NCI-H82 treated with DMSO at 0.1 percent for 48 hours (cell line): ENCODE measurements around the gene PSPH.
"Not testable (repeated sequence)": the region's sequence is repeated elsewhere in the genome, so short reads cannot be mapped to it uniquely, and the experiment has no call there.

Experiments
- DNase-seq: peaks from one replicate; lab custom pipeline; 2025; ENCODE audit not compliant: unreplicated experiment; lab: John Stamatoyannopoulos, UW

PSPH gene

DNA sequence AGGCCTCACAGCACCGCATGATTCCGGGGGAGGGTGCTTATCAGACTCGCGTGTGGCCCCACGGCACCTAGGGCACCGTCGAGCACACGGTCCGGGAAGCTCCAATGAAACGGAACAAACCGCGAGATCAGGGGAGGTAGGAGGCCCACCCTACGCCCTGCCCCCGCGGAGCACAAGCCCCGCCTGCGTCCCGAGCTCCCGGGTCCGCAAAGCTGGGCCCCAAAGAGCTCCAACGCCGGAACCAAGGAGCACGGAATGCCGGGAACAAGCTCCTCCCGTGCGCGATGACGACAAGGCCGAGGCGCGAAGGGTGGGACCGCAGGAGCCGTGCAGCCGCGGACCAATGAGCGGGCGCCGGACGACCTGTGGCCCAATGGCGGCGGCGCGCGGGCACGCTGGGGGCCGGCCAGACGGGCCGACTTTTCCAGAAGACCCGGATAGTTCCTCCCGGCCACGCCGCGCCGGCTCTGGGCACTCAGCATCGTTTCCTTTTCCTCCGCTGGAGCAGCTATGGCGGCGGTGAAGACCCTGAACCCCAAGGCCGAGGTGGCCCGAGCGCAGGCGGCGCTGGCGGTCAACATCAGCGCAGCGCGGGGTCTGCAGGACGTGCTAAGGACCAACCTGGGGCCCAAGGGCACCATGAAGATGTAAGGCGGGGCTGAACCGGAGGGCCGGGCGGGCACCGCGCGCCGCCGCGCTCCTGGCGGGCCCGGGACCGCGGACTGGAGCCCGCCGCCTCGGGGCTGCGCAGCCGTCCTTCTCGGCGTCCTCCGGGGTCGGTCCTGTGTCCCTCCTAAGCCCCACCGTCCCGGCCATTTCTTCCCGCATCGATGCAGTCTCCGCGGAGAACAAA is at the start of gene PSPH, which contains the start of gene CCT6A:
PSPH (minus strand) TSS at position 106 of the 853 bp plus-strand sequence. CDS start 30,232 bp downstream, outside the sequence.
CCT6A (plus strand) TSS at position 427 of the 853 bp plus-strand sequence; CDS start at position 511, 84 bp downstream.
- DNase-seq = peak; percentile 94

DNA sequence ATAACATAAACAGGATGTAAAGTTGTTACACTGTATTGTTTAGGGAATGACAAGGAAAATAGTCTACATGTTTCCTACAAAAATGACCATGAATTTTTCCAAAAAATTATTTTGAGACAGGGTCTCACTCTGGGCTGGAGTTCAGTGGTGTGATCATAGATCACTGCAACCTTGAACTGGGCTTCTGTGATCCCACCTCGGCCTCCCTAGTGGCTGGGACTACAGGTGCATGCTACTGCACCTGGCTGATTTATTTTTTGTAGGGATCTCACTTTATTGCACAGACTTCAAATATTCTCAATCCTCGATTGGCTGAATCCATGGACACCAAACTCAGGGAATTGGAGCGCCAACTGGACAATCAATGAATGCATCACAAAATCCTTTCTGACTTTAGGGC is 48.4 kb upstream of the PSPH start:
- DNase-seq = no peak

DNA sequence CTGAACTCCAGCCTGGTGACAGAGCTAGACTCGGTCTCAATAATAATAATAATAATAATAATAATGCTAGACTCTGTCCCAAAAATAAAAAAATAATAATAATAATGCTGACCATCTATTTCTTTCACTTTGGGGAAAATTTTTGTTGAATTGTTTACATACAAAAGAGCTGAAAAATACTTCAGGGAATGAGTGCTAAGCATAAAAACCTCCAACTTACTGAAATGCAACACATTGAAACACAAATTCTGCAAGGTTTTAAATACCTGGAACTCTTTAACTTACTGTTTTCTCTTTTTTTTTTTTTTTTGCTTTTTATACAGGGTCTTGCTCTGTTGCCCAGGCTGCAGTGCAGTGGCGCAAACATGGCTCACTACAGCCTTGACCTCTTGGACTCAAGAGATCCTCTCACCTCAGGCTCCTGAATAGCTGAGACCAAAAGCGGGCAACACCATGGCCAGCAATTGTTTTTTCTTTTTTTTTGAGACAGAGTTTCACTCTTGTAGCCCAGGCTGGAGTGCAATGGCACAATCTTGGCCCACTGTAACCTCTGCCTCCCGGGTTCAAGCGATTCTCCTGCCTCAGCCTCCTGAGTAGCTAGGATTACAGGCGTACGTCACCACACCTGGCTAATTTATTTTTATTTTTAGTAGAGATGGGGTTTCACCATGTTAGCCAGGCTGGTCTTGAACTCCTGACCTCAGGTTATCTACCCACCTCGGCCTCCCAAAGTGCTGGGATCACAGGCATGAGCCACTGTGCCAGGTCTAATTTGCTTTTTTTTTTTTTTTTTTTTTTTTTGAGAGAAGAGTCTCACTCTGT is 47.2 kb upstream of the PSPH start:
- DNase-seq = not testable (repeated sequence)

DNA sequence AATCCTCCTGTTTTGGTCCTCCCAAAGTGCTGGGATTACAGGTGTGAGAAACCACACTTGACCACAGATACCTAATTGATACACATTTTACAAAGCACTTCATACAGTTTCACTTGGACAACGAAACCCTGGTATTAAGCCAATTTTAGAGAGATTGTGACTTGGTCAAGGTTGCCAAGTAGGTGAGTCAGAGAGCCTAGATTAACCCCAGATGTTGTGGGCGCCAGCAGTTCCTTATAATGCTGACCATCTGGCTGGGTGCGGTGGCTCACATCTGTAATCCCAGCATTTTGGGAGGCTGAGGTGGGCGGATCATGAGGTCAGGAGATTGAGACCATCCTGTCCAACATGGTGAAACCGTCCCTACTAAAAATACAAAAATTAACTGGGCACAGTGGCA is 46.5 kb upstream of the PSPH start:
- DNase-seq = no peak

DNA sequence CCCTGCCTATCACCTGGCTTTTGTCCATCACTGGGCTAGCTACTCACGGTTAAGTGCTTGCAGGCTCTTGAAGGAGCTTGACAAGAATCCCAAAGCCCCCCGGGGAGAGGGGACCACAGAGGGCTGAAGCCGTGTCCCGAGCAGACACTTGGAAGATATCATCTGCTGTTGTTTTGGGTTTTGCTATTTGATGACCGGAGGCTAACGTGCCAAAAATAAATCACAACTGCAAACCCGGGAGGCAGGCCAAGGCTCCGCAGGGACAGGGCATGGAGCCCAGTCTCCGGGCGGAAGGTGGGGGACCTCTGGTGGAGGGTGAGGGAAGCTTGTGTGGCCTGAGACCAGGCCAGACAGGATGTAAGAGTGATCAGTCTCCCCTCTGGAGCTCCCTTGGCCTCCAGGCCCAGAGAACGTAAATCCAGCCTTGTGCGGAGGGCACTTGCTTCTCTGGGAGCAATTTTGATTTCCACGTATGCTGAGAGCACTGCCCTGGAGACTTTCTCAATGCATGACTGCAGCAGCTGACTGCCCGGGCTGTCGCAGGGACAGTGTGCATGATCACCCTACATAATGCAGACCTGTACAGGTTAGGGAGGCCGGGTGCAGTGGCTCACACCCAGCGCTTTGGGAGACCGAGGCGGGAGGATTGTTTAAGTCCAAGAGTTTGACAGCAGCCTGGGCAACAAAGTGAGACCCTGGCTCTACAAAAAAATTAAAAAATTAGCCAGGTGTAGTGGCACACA is 41.7 kb upstream of the PSPH start, which contains the start of gene PHKG1:
PHKG1 (minus strand) TSS at position 164 of the 743 bp plus-strand sequence. CDS start 4,011 bp downstream, outside the sequence.
- no peak for DNase-seq

DNA sequence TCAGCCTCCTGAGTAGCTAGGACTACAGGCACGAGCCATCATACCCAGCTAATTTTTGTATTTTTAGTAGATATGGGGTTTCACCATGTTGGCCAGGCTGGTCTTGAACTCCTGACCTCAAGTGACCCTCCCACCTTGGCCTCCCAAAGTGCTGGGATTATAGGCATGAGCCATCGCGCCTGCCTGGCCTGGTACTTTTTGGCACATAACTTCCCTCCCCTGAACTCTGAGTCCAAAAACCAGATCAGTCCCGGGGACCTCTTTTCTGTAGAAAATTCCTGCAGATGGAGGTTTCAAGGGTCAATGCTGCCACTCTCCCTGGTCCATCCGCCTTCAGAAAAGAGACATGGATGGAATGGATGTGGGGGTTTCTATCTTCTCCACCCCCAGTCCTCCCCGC is 41.1 kb upstream of the PSPH start:
- DNase-seq = not testable (repeated sequence)

DNA sequence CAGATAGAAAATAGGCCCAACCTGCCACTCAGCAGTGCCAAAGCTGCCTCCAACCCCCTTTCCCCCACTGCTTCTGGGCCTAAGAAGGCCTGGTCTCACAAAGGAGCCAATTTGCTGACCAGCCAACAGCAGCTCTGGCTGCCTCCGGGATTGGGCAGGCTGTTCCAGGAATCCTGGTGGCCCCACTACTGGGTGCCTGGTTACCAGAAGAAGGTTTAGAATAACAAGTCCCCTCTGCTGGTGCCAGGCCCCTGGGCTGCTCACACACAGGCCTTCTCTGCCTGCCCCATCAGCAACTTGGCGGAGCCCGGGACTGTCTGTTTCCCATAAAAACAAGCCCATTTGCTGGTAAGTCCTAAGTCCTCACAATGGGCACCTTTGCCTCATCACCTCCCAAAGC is 40.3 kb upstream of the PSPH start:
- no peak for DNase-seq

DNA sequence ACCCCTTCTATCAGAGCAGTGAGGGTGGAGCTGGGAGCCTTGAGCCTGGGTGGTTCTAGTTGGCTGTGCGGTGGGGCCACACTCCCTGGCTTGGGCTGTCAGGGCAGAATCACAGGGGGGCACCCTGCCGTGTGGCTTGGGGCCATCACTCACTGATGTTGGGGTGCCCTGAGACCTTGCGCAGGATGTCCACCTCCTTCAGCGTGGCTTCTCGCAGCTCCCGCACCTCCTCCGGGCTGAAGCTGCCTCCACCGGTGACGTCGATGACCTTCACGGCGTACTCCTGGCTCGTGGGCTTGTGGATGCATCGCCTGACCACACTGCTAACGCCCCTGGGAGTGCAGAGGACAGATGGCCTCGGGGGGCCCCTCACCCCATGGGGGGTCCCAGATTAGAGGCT is 36.2 kb upstream of the PSPH start:
- no peak for DNase-seq

DNA sequence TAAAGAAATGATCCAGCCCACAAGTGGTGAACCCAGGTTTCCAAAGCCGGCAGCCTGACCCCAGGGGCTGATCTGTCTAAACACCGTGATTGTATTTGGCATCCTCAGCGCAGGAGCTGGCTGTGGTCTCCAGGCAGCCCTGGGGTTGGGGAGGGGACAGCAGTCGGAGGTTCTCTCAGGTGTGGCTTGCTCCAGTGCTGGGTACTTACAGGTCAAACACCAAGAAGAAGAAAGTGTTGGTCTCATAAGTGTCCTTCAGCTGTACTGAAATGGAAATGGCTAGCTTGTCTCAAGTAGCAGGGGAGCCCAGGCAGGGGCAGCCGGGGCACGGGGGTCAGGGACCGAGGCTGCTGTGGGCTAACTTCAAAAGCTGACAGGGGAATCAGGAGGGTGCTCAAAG is 35.5 kb upstream of the PSPH start:
- no peak for DNase-seq

DNA sequence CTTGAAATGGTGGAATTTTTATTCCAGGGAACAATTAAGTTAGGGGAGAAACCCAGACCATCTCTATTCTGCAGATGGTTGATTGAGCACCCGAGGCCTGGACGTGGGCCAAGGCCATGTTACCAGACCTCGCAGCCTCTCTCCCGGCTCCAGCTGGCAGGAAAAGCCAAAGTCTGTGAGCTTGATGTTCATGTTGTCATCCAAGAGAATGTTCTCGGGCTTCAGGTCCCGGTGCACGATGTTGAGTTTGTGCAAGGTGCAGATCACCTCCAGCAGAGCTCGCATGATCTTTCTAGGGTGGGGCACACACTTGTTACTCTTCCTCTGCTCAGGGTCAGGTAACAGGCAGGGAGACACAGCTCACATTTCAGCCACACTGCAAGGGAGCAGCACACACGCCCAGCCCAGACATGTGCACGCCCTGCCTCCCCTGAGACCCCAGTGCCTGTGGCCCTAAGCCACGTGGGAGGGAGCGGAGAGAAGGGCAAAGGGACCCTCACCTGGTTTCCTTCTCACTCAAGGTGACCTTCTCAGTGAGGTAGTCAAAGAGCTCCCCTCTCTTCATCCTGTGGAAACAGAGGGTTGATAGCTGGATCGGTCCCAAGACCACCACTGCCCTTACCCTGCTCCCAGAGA is 32.0 kb upstream of the PSPH start:
- no peak for DNase-seq

DNA sequence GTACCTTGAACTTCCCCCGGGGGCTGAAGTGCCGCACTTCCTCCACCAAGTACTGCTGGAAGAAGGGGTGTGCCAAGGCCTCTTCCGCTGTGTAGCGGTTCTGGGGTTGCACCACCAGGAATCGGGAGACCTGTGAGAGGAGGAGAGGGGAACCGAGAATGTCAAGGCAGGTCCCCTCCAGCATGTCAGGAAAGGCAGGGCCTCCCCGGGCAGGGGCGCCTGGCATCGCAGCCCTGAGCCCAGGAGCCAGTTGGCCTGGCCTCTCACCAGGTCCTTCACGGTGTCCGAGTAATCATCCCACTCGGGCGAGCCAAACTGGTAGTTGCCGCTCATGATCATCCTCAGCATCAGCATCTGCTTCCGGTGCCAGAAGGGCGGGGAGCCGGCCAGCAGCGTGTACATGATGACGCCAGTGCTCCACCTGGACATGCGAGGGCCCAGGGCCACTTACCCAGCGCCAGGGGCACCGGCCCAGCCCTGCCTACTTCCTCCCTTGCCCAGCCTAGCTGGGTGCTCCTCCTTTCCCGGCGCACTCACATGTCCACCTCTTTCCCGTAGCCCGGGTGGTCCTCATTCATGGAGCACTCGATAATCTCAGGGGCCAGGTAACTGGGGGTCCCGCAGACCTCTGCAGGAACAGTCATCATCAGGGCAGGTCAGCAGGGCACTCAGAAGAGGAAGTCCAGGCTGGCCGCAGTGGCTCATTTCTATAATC is 30.5 kb upstream of the PSPH start:
- no peak for DNase-seq

DNA sequence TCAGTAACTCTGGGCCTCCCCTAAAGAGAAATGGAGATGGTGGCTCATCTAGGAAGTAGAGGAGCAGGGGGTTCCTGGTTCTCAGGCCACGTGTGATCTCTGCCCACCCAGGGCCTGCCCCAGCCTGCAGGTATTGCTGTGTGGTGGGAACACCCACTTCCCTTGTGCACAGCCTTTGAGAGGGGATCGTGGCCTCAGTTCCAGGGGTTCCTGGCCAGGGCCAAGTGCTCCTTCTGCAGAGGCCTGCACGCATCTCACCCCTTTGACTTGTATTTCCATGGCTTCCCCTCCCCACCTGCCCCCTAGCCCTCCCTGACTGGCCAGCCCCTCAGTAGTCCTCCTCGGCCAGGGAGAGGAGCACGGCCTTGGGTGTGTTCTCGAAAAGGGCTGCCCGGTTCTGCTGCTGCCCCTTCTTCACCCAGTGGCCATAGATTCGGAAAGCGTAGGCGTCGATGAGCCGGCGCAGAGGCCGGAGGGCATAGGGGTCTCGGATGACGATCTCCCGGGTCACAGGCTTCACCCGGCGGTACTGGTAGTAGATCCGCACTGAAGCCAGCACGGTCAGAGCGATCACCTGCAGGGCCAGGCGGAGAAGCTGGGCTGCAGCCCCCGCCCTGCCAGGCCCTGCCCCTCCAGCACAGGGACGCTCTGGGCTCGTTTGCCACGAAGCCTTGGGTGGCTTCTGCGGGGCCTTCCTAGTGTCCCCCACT is 29.6 kb upstream of the PSPH start:
- not testable (repeated sequence) for DNase-seq

DNA sequence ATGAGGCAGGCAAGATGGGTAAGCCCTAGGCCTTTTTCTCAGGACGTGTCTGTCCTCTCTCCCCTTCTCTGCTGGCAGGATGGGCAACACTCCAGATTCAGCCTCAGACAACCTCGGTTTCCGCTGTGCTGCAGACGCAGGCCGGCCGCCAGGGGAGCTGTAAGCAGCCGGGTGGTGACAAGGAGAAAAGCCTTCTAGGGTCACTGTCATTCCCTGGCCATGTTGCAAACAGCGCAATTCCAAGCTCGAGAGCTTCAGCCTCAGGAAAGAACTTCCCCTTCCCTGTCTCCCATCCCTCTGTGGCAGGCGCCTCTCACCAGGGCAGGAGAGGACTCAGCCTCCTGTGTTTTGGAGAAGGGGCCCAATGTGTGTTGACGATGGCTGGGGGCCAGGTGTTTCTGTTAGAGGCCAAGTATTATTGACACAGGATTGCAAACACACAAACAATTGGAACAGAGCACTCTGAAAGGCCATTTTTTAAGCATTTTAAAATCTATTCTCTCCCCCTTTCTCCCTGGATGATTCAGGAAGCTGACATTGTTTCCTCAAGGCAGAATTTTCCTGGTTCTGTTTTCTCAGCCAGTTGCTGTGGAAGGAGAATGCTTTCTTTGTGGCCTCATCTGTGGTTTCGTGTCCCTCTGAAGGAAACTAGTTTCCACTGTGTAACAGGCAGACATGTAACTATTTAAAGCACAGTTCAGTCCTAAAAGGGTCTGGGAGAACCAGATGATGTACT is 28.4 kb upstream of the PSPH start:
- DNase-seq = no peak

DNA sequence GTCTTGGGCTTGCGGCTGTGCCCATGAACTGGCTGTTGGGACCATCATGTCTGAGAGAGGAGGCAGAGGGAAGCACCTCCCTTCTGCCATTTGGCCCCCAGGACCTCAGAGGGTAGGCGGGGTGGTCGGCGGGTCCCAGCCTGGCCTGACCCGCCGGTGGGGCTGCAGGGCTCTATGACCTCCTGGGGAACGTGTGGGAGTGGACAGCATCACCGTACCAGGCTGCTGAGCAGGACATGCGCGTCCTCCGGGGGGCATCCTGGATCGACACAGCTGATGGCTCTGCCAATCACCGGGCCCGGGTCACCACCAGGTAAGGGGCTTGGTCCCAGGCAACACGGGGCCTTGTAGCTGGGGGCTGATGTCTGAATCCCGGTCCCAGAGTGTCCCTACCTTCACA is 27.0 kb upstream of the PSPH start:
- no peak for DNase-seq

DNA sequence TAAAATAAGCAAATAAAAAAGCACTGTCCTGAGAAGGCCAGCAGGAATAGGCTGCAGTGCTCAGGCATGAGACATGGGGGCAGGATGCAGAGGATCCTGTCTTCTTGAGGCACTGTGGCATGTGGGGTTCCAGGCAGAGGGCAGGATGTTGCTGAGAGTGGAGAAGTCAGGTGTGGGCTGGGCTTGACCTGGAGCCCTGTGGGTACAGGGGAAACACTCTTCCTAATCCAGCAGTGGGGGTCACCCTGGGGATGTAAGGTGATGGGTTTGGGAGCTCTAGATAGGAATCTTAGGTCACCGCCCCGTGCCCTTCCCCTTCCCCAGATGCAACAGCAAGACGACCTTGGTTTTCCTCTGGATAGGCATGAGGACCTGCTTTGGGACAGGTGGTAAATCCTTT is 26.4 kb upstream of the PSPH start:
- DNase-seq = no peak

DNA sequence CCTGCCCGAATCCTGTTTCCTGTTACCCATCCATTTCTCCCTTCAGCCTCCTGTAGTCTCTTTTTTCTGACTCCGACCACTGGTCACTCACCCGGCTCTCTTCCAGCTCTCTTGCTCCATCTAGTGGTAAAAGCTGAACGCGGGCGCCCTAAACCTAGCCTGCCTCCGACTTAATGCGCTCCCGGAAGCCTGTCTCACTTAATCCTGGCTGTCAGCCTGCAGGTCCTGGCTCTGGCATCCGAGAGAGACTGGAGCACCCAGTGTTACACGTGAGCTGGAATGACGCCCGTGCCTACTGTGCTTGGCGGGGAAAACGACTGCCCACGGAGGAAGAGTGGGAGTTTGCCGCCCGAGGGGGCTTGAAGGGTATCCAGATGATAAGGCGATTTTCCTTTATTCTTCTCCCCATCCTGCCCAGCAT is 23.1 kb upstream of the PSPH start:
- peak; percentile 85 for DNase-seq

DNA sequence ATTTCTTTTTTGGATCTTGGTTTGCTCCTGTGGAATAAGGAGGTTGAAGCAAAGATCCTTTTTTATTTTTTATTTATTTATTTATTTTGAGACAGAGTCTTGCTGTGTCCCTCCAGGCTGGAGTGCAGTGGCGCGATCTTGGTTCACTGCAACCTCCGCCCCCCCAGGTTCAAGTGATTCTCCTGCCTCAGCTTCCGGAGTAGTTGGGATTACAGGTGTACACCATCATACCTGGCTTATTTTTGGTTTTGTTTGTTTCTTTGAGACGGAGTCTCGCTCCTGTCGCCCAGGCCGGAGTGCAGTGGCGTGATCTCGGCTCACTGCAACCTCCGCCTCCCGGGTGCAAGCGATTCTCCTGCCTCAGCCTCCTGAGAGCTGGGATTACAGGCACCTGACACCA is 15.1 kb upstream of the PSPH start:
- DNase-seq = not testable (repeated sequence)

DNA sequence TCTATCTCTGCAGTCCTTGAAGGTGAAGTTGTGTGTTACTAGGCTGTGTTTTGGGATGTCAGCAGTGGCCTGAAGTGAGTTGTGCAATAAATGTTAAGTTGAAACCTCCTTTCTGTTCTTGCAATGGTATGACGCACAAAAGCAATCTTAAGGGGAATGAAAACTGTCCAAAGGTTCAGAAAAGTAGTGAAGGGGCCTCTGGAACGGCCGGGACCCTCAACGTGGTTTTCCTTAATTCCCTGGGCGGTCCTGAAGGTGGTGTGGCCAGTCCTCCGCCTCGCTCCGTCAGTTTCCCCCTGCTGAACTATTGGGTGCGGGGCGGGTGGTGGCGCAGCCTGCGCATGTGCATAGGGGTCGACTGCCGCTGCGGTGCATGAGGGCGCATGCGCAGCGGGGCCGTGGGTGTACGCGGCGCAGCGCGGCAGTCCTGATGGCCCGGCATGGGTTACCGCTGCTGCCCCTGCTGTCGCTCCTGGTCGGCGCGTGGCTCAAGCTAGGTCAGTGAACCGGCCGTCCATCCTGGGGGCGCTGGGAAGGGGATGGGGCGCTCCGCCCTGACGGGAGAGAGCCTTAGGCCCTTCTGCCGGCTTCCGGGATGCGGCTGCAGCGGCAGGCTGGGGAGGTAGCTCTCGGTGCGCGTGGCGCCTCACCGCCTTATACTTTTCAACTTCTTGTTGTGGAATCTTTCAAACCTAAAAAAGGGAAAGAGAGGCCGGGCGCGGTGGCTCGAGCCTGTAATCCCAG is 12.8 kb upstream of the PSPH start, which contains the start of gene SUMF2:
SUMF2 (plus strand) TSS at position 405 of the 744 bp plus-strand sequence; CDS start at position 431, 26 bp downstream.
- peak; percentile 83 for DNase-seq
